Activated CD4-positive, alpha-beta T cell treated with anti-CD3 and anti-CD28 coated beads, Interleukin-2, Interleukin-6, amounts not matched to agents 100 ng/mL and 50 ng/mL, durations not matched to agents 16 hours and 8 hours (primary cell): ENCODE data around the gene DDX5.
A peak's percentile ranks its signal among the peaks of the same experiment; 100 is the strongest.

Experiments used
- DNase-seq: peaks from one replicate; pipeline ENCODE4 v3.0.0-alpha.2; 2020

DDX5 gene

GRCh38 chr17:64506201-64506575, at the start of gene DDX5:
Gene DDX5 (minus strand): TSS chr17:64506289. CDS start chr17:64506119, 170 bp downstream.
- peak; percentile 98 for DNase-seq

GRCh38 chr17:64555281-64555680, 49.2 kb upstream of the DDX5 start:
- DNase-seq = no peak

- no peak for DNase-seq
Measured at GRCh38 chr17:64554028-64554637, 48.0 kb upstream of the DDX5 start.

GRCh38 chr17:64551461-64551860, 45.4 kb upstream of the DDX5 start:
- no peak for DNase-seq

- DNase-seq = no peak
Measured at GRCh38 chr17:64547319-64547718, 41.2 kb upstream of the DDX5 start.

- no peak for DNase-seq
Measured at GRCh38 chr17:64546716-64547115, 40.6 kb upstream of the DDX5 start.

GRCh38 chr17:64544742-64545141, 38.7 kb upstream of the DDX5 start:
- no peak for DNase-seq

GRCh38 chr17:64540118-64540776, 34.2 kb upstream of the DDX5 start:
- DNase-seq = no peak

- DNase-seq = no peak
Measured at GRCh38 chr17:64538508-64539130, 32.5 kb upstream of the DDX5 start.

- no peak for DNase-seq
Measured at GRCh38 chr17:64537488-64537887, 31.4 kb upstream of the DDX5 start.

GRCh38 chr17:64536913-64537312, 30.8 kb upstream of the DDX5 start:
- DNase-seq = no peak

GRCh38 chr17:64535357-64535756, 29.3 kb upstream of the DDX5 start:
- DNase-seq = no peak

GRCh38 chr17:64534187-64534586, 28.1 kb upstream of the DDX5 start:
- DNase-seq = peak; percentile 11

- DNase-seq = no peak
Measured at GRCh38 chr17:64533784-64534183, 27.7 kb upstream of the DDX5 start.

GRCh38 chr17:64532409-64532808, 26.3 kb upstream of the DDX5 start:
- no peak for DNase-seq

GRCh38 chr17:64531955-64532371, 25.9 kb upstream of the DDX5 start:
- DNase-seq = no peak

- no peak for DNase-seq
Measured at GRCh38 chr17:64529221-64529620, 23.1 kb upstream of the DDX5 start.

GRCh38 chr17:64527914-64528313, 21.8 kb upstream of the DDX5 start:
- DNase-seq = no peak

GRCh38 chr17:64520359-64520758, 14.3 kb upstream of the DDX5 start:
- DNase-seq = no peak

- no peak for DNase-seq
Measured at GRCh38 chr17:64519601-64520000, 13.5 kb upstream of the DDX5 start.

- DNase-seq = no peak
Measured at GRCh38 chr17:64515829-64516228, 9.7 kb upstream of the DDX5 start.

- DNase-seq = no peak
Measured at GRCh38 chr17:64515419-64515818, 9.3 kb upstream of the DDX5 start.

GRCh38 chr17:64509179-64509578, 3.1 kb upstream of the DDX5 start:
- no peak for DNase-seq

GRCh38 chr17:64508683-64509082, 2.6 kb upstream of the DDX5 start:
- no peak for DNase-seq

GRCh38 chr17:64507413-64507782, 1.3 kb upstream of the DDX5 start:
- DNase-seq = peak; percentile 70
